ENCODE measurements around the gene FHIT.
A peak's percentile ranks its signal among the peaks of the same experiment; 100 is the strongest.

FHIT gene

DNA sequence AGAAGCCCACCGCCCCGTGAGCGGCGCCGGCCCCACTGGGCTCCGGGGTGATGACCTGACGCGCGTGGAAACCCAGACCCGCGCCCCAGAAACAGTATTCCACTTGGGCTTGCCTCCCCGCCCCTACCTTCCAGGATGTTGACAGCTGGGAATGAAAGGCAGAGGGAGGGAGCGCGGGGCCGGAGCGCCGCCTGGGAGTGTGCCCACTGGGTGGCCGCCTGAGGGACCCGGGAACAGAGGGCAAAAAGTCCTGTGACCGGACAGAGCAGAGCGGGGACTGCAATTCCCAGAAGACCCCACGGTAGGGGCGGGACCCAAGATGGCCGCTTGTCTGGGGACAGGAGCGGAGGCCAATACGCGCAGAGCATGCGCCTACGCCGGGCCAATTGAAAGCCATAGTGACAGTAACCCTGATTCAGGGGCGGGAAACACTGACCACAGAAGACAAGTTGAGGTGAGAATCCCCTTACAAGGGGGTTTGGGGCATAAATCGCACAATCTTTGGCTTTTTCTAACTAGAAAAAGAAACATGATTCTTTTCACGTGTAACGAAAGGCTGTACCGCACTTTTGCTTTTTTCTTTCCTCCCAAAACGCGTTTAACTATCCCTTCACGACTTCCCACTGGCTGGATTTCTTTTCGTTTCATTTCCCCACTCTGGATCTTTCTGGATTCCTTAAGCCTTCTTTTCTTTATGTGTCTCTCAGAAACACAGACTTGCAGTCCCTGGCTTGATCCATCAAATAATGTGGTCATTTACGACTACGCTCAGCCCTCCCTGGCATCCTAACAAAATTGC lies at the start of gene FHIT:
FHIT (minus strand) TSS at position 279 of the 799 bp plus-strand sequence.
- H3K36me3 ChIP-seq (ENCODE audit: control insufficient read depth in 1 of 2, insufficient read depth in 2 of 2, low read length in 2 of 2) = no peaks in the 10 kb centered on the region
- H3K4me3 ChIP-seq (ENCODE audit: low read depth in 1 of 2, low read length in 2 of 2) = peak within 1 kb of the TSS; percentile 70 to 80
- H3K9me3 ChIP-seq (ENCODE audit: control insufficient read depth in 1 of 2, low read length in 2 of 2) = no peaks in the 10 kb centered on the region
- H3K4me1 ChIP-seq (ENCODE audit: control insufficient read depth in 1 of 2, insufficient read depth in 2 of 2, low read length in 2 of 2) = peaks cover 8 to 9% of the 10 kb centered on the region in 2 donors
- no peaks in the 10 kb centered on the region for H3K27me3 ChIP-seq (ENCODE audit: control insufficient read depth in 1 of 2, insufficient read depth in 2 of 2, low read length in 2 of 2)
- H3K27ac ChIP-seq (ENCODE audit: low read depth, low read length) = peak within 1 kb of the TSS; percentile 66
- H3K9ac ChIP-seq (ENCODE audit: low read depth in 1 of 2, low read length in 2 of 2) = peak within 1 kb of the TSS; percentile 63 to 65

DNA sequence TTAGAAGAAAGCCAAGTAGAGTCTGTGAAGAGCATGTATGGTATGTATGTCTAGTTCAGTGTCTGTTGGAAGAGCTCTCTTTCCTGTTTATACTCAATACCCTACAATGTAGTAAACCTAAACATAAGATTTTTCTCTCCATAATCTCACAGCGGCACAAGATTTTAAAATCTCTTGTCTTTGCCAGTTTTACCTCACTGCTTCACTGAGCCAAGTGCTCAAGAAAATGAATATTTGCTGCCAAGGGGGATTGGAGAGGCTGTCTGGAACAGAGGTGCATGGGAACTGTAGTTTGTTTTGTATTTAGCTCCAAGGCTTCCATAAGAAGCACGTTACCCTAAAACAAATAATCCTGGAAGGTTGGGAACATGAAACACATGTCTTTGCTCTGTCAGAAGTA lies 49.5 kb upstream of the FHIT start:
- H3K9ac ChIP-seq (ENCODE audit: low read depth in 1 of 2, low read length in 2 of 2) = no peak overlapping the region
- no peaks in the 10 kb centered on the region for H3K27me3 ChIP-seq (ENCODE audit: control insufficient read depth in 1 of 2, insufficient read depth in 2 of 2, low read length in 2 of 2)
- H3K36me3 ChIP-seq (ENCODE audit: control insufficient read depth in 1 of 2, insufficient read depth in 2 of 2, low read length in 2 of 2) = no peaks in the 10 kb centered on the region
- no peaks in the 10 kb centered on the region for H3K4me1 ChIP-seq (ENCODE audit: control insufficient read depth in 1 of 2, insufficient read depth in 2 of 2, low read length in 2 of 2)
- H3K27ac ChIP-seq (ENCODE audit: low read depth, low read length) = no peak overlapping the region
- no peaks in the 10 kb centered on the region for H3K9me3 ChIP-seq (ENCODE audit: control insufficient read depth in 1 of 2, low read length in 2 of 2)
- no peak overlapping the region for H3K4me3 ChIP-seq (ENCODE audit: low read depth in 1 of 2, low read length in 2 of 2)

DNA sequence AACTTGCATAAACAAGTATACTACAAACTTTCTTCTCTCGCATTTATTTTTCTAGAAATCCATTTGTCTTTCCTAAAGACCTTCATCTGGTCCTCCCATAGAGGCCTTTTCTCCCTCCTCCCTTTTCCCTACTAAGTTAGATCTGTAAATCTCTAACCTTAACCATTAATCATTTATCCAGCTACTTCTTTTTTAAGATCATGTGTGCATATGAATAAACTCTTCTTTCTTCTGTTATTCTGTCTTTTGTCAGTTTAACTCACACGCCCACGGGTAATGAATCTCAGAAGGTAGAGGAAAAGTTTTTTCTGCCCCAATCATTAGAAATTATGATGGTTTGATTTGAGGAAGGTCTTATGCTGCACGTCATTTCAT lies 48.7 kb upstream of the FHIT start:
- no peaks in the 10 kb centered on the region for H3K4me1 ChIP-seq (ENCODE audit: control insufficient read depth in 1 of 2, insufficient read depth in 2 of 2, low read length in 2 of 2)
- no peaks in the 10 kb centered on the region for H3K27me3 ChIP-seq (ENCODE audit: control insufficient read depth in 1 of 2, insufficient read depth in 2 of 2, low read length in 2 of 2)
- H3K9me3 ChIP-seq (ENCODE audit: control insufficient read depth in 1 of 2, low read length in 2 of 2) = no peaks in the 10 kb centered on the region
- no peak overlapping the region for H3K9ac ChIP-seq (ENCODE audit: low read depth in 1 of 2, low read length in 2 of 2)
- no peaks in the 10 kb centered on the region for H3K36me3 ChIP-seq (ENCODE audit: control insufficient read depth in 1 of 2, insufficient read depth in 2 of 2, low read length in 2 of 2)
- H3K27ac ChIP-seq (ENCODE audit: low read depth, low read length) = no peak overlapping the region
- no peak overlapping the region for H3K4me3 ChIP-seq (ENCODE audit: low read depth in 1 of 2, low read length in 2 of 2)

DNA sequence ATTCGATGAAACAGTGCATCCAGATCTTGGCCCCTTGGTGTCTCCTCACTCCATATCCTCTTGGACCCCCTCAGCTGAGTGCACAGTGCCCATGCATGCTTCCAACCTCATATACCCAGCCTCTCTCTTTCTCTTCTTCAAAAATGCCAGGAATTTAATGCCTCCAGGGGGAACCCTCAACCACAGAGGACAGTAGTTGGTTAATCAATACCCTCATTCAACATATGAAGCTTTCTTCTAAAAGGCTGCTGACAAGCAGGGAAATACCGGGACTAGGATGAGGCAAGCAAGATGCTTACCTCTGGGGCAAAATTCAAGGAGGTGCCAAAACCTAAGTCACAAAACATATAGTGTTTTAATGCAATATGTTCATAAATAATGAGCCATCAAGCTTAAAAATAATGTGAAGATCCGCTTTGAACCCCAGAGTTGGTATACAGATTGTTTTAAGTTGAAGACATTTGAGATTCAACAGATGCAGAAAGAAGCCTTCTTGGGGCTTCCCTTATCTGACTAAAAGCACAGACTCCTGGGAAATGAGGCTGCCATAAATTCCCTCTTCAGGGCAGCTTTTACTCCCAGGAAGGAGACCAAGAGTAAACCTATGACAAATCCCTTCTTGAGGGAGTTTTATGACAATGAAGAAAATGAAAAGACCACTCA lies 48.2 kb upstream of the FHIT start:
- Histone ChIP-seq H3K9ac (ENCODE audit: low read depth in 1 of 2, low read length in 2 of 2) (no peak overlapping the region), H3K27ac (ENCODE audit: low read depth, low read length) (no peak overlapping the region)

DNA sequence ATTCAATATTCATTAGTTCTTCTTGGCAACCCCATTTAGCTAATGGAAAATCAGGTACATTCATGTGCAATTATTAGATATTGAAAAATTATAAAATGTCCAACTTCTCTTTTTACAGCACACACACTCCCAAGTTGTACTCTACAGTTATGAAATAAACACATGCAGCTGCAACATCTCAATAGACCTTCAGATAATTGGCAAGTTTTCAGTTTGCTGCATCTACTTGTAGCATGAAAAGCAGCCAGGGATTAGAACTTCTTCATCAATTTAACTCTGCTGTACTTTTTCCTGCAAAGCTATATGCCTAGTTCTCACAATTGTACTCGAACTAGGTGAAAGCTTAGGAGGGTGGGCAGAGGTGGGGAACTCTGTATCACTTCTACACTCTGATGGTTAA lies 46.6 kb upstream of the FHIT start:
- Histone ChIP-seq H3K36me3 (ENCODE audit: control insufficient read depth in 1 of 2, insufficient read depth in 2 of 2, low read length in 2 of 2) (no peaks in the 10 kb centered on the region), H3K27me3 (ENCODE audit: control insufficient read depth in 1 of 2, insufficient read depth in 2 of 2, low read length in 2 of 2) (no peaks in the 10 kb centered on the region), H3K9me3 (ENCODE audit: control insufficient read depth in 1 of 2, low read length in 2 of 2) (no peaks in the 10 kb centered on the region)

More for the DNA sequence above, 48.2 kb upstream of the FHIT start:
- Histone ChIP-seq H3K36me3 (ENCODE audit: control insufficient read depth in 1 of 2, insufficient read depth in 2 of 2, low read length in 2 of 2) (no peaks in the 10 kb centered on the region), H3K9me3 (ENCODE audit: control insufficient read depth in 1 of 2, low read length in 2 of 2) (no peaks in the 10 kb centered on the region), H3K4me1 (ENCODE audit: control insufficient read depth in 1 of 2, insufficient read depth in 2 of 2, low read length in 2 of 2) (no peaks in the 10 kb centered on the region), H3K27me3 (ENCODE audit: control insufficient read depth in 1 of 2, insufficient read depth in 2 of 2, low read length in 2 of 2) (no peaks in the 10 kb centered on the region), H3K4me3 (ENCODE audit: low read depth in 1 of 2, low read length in 2 of 2) (no peak overlapping the region)

DNA sequence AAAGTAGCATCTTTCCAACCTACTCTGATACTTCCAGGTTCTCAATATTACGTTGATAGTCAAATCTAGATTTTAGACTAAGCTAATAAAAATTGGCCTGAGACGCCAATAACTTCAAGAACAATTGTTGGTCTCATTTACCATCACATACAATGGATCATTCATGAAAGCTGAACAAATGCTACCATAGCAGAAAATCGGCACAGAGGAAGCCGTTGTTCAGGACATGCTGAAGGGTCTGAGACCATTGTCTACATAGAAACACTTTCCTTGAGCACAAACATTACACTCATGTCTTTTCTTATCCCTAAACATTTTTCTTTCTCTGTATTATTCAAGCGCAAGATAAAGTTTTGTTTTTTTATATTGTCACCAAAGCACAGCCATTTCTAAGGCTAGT lies 37.2 kb upstream of the FHIT start:
- Histone ChIP-seq H3K4me1 (ENCODE audit: control insufficient read depth in 1 of 2, insufficient read depth in 2 of 2, low read length in 2 of 2) (no peaks in the 10 kb centered on the region), H3K9ac (ENCODE audit: low read depth in 1 of 2, low read length in 2 of 2) (no peak overlapping the region), H3K27me3 (ENCODE audit: control insufficient read depth in 1 of 2, insufficient read depth in 2 of 2, low read length in 2 of 2) (no peaks in the 10 kb centered on the region), H3K27ac (ENCODE audit: low read depth, low read length) (no peak overlapping the region), H3K9me3 (ENCODE audit: control insufficient read depth in 1 of 2, low read length in 2 of 2) (no peaks in the 10 kb centered on the region), H3K4me3 (ENCODE audit: low read depth in 1 of 2, low read length in 2 of 2) (no peak overlapping the region), H3K36me3 (ENCODE audit: control insufficient read depth in 1 of 2, insufficient read depth in 2 of 2, low read length in 2 of 2) (no peaks in the 10 kb centered on the region)

More for the DNA sequence above, 46.6 kb upstream of the FHIT start:
- no peak overlapping the region for H3K27ac ChIP-seq (ENCODE audit: low read depth, low read length)
- H3K9ac ChIP-seq (ENCODE audit: low read depth in 1 of 2, low read length in 2 of 2) = no peak overlapping the region
- no peaks in the 10 kb centered on the region for H3K4me1 ChIP-seq (ENCODE audit: control insufficient read depth in 1 of 2, insufficient read depth in 2 of 2, low read length in 2 of 2)
- no peak overlapping the region for H3K4me3 ChIP-seq (ENCODE audit: low read depth in 1 of 2, low read length in 2 of 2)

DNA sequence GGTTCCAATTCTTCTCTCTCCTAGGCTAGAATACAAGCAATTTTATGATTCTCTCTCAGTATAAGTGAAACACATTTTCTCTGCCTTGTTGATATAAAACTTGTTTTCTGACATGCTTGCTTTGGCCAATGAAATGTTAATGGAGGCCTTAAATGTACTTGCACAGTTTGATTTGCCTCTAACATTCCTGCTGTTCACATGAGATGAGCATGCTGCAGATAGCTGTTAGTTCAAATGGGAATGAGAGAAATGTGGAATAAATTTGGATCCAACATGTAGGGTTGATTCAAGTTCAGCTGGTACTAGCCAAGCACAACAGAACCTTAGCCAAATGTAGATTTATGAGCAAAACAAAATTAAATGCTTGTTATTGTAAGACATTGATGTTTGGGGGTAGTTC lies 32.6 kb upstream of the FHIT start:
- no peak overlapping the region for H3K27ac ChIP-seq (ENCODE audit: low read depth, low read length)

DNA sequence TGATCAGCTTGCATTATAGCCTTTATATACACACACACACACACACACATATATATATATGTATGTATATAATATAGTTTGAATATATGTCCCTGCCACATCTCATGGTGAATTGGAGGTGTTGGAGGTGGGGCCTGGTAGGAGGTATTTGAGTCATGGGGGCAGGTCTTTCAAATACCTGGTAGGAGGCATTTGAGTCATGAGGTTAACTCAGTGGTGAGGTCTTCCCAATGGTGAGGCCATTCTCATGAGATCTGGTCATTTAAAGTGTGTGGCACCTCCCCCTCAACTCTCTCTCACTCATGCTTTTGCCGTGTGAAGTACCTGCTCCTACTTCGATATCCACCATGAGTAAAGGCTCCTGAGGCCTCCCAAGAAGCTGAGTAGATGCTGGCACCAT lies 27.5 kb upstream of the FHIT start:
- H3K9me3 ChIP-seq (ENCODE audit: control insufficient read depth in 1 of 2, low read length in 2 of 2) = no peaks in the 10 kb centered on the region
- no peaks in the 10 kb centered on the region for H3K4me1 ChIP-seq (ENCODE audit: control insufficient read depth in 1 of 2, insufficient read depth in 2 of 2, low read length in 2 of 2)
- no peak overlapping the region for H3K4me3 ChIP-seq (ENCODE audit: low read depth in 1 of 2, low read length in 2 of 2)
- no peak overlapping the region for H3K9ac ChIP-seq (ENCODE audit: low read depth in 1 of 2, low read length in 2 of 2)
- no peak overlapping the region for H3K27ac ChIP-seq (ENCODE audit: low read depth, low read length)
- no peaks in the 10 kb centered on the region for H3K27me3 ChIP-seq (ENCODE audit: control insufficient read depth in 1 of 2, insufficient read depth in 2 of 2, low read length in 2 of 2)
- no peaks in the 10 kb centered on the region for H3K36me3 ChIP-seq (ENCODE audit: control insufficient read depth in 1 of 2, insufficient read depth in 2 of 2, low read length in 2 of 2)

More for the DNA sequence above, 32.6 kb upstream of the FHIT start:
- H3K4me3 ChIP-seq (ENCODE audit: low read depth in 1 of 2, low read length in 2 of 2) = no peak overlapping the region
- no peak overlapping the region for H3K9ac ChIP-seq (ENCODE audit: low read depth in 1 of 2, low read length in 2 of 2)
- H3K27me3 ChIP-seq (ENCODE audit: control insufficient read depth in 1 of 2, insufficient read depth in 2 of 2, low read length in 2 of 2) = no peaks in the 10 kb centered on the region
- no peaks in the 10 kb centered on the region for H3K36me3 ChIP-seq (ENCODE audit: control insufficient read depth in 1 of 2, insufficient read depth in 2 of 2, low read length in 2 of 2)
- no peaks in the 10 kb centered on the region for H3K4me1 ChIP-seq (ENCODE audit: control insufficient read depth in 1 of 2, insufficient read depth in 2 of 2, low read length in 2 of 2)
- H3K9me3 ChIP-seq (ENCODE audit: control insufficient read depth in 1 of 2, low read length in 2 of 2) = no peaks in the 10 kb centered on the region

DNA sequence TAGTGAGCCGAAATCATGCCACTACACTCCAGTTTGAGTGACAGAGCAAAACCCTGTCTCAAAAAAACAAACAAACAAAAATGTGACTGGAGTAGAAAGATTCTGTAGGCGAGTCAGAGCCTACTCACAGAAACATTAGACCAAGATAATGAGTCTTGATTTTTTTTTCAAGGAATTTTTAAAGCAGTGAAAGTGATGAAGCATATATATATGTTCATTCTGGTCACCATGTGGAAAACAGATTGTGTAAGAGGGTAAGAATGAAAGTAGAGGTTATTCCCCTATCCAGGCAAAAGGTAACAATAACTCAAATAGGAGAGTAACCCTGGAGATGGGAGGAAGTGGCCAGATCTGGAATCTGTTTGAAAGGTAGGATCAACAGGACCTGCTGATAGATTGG lies 26.2 kb upstream of the FHIT start:
- no peaks in the 10 kb centered on the region for H3K27me3 ChIP-seq (ENCODE audit: control insufficient read depth in 1 of 2, insufficient read depth in 2 of 2, low read length in 2 of 2)
- no peaks in the 10 kb centered on the region for H3K36me3 ChIP-seq (ENCODE audit: control insufficient read depth in 1 of 2, insufficient read depth in 2 of 2, low read length in 2 of 2)
- no peak overlapping the region for H3K27ac ChIP-seq (ENCODE audit: low read depth, low read length)
- H3K9ac ChIP-seq (ENCODE audit: low read depth in 1 of 2, low read length in 2 of 2) = no peak overlapping the region
- no peaks in the 10 kb centered on the region for H3K9me3 ChIP-seq (ENCODE audit: control insufficient read depth in 1 of 2, low read length in 2 of 2)
- no peak overlapping the region for H3K4me3 ChIP-seq (ENCODE audit: low read depth in 1 of 2, low read length in 2 of 2)
- no peaks in the 10 kb centered on the region for H3K4me1 ChIP-seq (ENCODE audit: control insufficient read depth in 1 of 2, insufficient read depth in 2 of 2, low read length in 2 of 2)

DNA sequence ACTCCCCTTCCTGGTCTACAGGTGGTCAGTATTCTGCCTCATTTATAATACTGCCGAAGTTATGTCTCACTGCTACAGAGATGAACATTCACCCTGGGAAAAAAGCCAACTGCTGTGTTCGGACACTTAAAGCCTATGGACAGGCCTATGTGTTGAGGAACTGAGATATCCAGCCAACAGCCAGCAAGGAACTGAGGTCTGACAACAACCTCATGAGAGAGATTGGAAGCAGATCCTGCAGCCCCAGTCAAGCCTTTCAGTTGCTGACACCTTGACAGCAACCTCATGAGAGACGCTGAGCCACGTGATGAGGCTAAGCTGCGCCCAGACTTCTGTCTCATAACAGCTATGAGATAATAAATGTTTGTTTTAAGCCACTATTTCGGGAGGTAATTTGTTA lies 18.2 kb upstream of the FHIT start:
- no peak overlapping the region for H3K9ac ChIP-seq (ENCODE audit: low read depth in 1 of 2, low read length in 2 of 2)

More for the DNA sequence above, 18.2 kb upstream of the FHIT start:
- no peaks in the 10 kb centered on the region for H3K36me3 ChIP-seq (ENCODE audit: control insufficient read depth in 1 of 2, insufficient read depth in 2 of 2, low read length in 2 of 2)
- no peaks in the 10 kb centered on the region for H3K9me3 ChIP-seq (ENCODE audit: control insufficient read depth in 1 of 2, low read length in 2 of 2)
- no peak overlapping the region for H3K4me3 ChIP-seq (ENCODE audit: low read depth in 1 of 2, low read length in 2 of 2)
- peaks cover 4% of the 10 kb centered on the region in 2 donors for H3K4me1 ChIP-seq (ENCODE audit: control insufficient read depth in 1 of 2, insufficient read depth in 2 of 2, low read length in 2 of 2)
- H3K27me3 ChIP-seq (ENCODE audit: control insufficient read depth in 1 of 2, insufficient read depth in 2 of 2, low read length in 2 of 2) = no peaks in the 10 kb centered on the region
- H3K27ac ChIP-seq (ENCODE audit: low read depth, low read length) = no peak overlapping the region

All from duodenal mucosa (tissue), 2 donors.